Left renal cortex interstitium (tissue), 4 donors: ENCODE results near the gene COL6A3. TPM values are rescaled to one million over a fixed set of nuclear protein-coding genes. Genes with fewer than 3 reads are reported as not detected.
A peak's percentile ranks its signal among the peaks of the same experiment; 100 is the strongest.

Experiments used
- DNase-seq, 4 donors: peaks; one replicate each; pipeline ENCODE4 v3.0.0-alpha.2; 2013; ENCODE audit warnings: low read depth in 4 of 4, low spot score in 2 of 4, missing footprints in 1 of 4
- polyA plus RNA-seq, 4 donors: library from polyadenylated mRNA; unstranded; fragments of 120-200 nt; gene quantifications; one replicate each; pipeline ENCODE4 v1.2.1, GENCODE V29; 2013; ENCODE audit not compliant: insufficient read length in 4 of 4

The COL6A3 gene
- polyA plus RNA-seq, 4 donors = 236 to 277 (median 260) TPM

DNA sequence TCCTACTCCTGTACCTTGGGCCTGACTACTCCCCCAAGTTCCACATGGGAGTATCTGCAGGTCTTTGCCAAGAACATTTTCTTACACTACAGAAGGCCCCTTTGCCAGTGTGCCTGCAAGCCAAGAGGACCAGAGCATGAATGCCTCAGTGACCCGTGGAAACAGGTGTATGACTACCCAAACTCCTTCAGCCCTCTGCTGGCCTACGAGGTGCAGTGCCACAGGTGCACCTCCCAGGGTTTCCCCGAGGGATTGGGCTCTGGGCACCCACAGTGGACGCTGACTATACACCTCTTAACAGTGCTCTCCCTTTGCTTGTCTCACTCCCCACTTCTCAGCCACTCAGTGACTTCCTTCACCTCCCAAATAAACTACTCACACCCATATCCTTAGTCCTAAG, 91.4 kb downstream of the COL6A3 start:
- no peak for DNase-seq

DNA sequence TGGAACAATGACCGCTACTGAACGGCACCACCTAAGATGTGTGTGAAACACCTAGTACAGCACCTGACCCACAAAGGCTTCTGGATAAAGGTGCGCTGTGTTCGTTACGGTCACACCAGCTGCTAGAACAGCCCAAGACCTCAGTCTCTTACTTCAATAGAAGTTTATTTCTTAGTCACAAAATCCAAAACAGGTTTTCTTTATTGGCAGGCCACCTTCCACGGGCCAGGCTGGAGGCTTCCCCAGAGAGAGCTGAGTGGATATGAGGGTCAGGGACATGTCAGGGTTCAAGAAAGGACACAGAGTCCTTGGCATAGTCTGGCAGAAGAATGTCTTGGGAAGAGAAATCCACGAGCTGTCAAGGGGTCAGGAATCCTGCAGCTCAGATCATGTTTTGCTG, 92.2 kb downstream of the COL6A3 start:
- no peak for DNase-seq

DNA sequence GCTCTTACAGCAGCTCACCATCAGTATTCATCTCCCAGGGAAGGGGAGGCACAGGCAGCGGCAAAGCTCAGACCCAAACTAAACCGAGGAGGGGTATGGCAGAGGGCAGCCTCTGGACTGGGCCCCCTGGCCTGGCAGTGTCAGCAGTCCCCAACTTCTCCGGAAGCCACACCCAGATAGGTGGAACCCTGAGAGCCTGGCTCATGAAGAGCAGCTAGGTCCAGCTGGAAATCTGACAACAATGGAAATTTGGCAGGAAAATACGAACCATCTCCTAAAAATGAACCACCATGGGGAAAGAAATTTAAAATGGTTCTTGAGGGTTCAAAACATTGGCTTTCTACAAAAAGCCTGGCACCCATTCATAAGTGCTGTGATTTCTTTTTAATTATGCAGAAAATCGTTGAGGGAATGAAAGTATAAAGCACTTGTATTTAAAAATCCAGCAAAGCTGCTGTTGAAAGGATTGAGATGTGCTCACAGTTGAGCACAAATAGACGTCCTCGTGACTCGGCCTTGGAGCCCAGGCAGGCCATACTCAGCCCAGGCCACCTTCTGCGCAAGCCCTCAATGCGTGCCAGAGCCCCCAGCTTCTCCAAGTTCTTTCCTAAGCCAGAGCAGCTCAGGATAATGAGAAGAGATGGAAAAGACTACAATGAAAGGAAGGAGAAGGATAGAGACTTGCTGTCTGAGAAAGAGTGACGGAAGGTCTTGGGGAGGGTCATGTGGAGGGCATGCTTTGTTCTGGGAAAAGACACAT, 93.0 kb downstream of the COL6A3 start:
- DNase-seq = no peak

DNA sequence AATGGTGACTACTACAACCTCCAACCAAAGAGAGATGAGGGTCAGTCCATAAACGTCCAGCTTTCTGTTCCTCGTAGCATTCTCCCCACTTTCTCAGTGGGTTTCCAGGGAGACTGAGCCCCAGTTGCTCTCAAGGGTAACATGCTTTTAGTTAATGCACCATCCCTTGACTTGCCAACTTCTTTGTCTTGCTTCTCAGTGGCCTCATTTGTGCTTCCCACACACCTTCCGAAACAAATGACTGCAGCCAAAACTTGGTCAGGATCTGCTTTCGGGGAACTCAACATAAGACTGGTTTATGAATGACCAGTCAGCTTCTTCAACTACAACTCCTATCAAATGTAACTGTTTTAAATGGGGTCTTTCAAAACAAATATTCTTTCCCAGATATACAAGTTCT, 94.1 kb downstream of the COL6A3 start:
- DNase-seq = no peak

- no peak for DNase-seq
Observed at GRCh38 chr2:237319086-237319820, 94.7 kb downstream of the COL6A3 start.

DNA sequence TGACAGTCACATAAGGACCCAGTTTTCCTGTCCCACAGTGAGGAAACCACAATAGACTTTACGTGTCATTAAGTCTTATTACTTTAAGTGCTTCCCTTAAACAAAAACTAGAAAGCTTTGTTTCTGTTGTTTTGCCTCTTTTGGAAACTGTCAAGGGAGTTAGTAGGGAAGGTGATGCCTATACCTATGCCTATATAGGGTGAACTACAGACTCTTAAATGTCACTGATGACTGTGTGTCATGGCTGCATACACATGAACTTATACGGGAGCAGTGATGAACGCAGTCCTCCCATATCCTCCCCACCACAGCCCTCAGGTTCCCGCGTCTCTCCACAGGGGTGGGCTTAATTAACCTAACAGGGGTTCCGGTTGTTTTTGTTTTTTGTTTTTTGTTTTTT, 97.6 kb downstream of the COL6A3 start:
- no peak for DNase-seq

- DNase-seq = no peak
Observed at GRCh38 chr2:237315829-237316225, 98.1 kb downstream of the COL6A3 start.

DNA sequence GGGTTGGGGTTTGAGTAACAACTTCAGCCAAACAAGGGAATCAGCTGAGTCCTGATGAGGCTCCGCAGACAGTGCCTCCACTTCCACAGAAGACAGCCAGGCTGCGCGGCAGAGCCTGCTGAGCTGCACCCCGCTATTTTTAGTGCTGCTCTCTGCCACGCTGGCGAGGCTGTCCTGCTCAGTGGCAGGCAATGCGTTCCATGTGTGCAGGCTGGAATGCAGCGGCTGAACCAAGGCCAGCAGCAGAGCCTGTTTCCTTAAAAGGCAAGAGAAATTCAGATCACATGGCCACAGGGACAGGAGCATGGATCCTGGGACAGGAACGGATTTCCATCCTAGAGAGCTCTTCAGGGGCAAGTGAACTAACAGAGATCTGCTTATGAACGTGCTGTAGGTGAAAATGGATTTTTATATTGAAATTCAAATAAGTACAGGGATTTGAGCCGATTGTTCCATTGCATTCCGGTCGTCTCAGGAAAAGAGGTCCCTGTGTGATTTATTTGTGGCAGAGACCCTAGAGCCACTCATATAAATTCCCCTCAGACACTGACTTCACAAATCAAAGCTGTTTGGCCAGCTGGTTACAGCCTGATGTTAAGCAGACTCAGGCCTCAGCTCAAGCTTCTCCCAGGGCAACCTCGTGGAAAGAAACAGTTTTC, 98.7 kb downstream of the COL6A3 start:
- DNase-seq = peak; percentile 73 to 94 (median 85)

- no peak for DNase-seq
Observed at GRCh38 chr2:237314681-237315080, 99.3 kb downstream of the COL6A3 start.

GRCh38 chr2:237314198-237314597, 99.8 kb downstream of the COL6A3 start:
- DNase-seq = no peak

DNA sequence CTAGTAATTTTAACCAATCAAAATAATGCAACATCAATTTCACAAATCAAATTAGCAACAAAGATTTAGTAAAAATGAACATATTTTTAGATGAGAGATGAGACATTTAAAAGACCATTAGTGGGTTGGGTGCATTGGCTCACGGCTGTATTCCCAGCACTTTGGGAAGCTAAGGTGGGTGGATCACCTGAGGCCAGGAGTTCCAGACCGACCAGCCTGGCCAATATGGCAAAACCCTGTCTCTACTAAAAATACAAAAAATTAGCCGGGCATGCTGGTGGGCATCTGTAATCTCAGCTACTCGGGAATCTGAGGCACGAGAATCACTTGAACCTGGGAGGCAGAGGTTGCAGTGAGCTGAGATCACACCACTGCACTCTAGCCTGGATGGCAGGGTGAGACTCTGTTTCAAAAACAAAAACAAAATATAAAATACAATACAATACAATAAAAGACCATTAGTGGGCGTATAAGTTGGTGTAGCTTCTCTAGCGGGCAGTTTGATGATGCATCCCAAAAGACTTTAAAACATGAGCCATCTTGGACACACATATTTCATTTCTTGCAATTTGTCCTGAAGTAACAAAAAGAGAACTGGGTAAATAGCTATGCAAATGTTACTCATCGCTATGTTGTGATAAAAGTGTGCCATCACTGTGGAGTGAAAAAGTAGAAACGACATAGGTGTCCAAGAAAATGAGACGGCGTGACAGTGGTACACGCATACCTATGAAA, 101.8 kb downstream of the COL6A3 start:
- DNase-seq = no peak

DNA sequence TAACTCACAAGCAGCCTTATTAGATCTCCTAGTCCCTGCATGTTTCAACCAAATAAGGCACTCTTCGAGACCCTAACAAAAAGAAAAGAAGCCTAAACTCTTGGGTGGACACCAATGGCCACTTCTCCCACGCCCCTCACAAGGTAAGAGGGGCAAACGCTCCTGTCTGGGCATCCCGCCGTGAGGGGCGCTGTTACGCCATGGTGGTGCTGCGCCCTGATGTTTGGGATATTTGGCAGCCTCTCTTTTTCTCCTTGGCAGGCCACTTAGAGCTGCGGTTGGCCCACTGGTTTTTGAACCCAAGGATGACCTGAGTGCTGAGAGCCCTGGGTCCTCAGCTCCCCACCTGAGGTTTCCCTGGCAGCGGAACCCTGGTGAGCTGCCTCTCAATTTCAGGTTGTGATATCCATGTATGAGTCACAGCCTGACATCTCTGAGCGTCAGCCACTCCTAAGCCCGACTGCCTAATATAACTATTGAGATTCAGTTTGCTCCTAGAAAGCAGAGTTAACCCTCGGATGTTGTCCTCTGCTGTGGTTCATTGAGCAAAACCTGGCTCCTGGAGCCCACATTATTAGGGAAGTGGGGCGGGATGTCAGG, 103.3 kb downstream of the COL6A3 start:
- no peak for DNase-seq

DNA sequence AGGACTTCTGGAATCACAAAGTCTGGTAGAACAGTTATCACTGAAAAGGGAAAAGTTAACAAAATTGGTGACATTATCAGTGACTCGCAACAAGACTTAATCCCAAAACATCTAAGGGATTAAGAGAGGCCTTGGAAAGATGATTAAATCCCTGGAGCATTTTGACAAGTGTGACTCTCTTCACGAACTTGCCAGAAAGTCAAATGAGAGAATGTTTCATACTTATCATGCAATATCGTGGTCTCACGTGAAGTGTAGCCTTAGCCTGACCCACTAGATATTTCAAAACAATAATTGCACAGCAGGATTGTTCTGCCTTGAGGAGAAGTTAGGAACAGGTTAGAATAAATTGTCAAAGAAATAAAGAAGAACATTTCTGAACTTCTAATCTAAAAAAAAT, 104.5 kb downstream of the COL6A3 start:
- no peak for DNase-seq

- DNase-seq = no peak
Observed at GRCh38 chr2:237309011-237309410, 105.0 kb downstream of the COL6A3 start.

DNA sequence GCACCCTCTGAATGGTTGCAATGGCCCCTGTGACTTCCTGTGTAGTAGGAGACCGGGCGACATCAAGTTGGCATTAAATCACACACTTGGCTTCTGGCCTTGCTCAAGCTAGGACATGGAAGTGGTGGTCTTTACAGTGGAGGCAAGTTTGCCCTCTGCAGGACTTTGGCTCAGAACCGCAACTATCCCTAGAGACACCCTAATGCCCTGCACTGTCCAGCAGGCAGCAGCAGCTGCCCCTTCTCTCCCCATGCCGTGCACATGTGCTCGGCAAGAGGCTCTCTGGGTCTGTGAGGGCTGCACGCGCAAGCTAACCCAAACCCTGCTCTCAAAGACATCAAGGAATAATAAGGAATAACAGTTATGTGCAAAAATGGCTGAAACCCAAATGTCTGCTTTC, 106.5 kb downstream of the COL6A3 start:
- DNase-seq = no peak

DNA sequence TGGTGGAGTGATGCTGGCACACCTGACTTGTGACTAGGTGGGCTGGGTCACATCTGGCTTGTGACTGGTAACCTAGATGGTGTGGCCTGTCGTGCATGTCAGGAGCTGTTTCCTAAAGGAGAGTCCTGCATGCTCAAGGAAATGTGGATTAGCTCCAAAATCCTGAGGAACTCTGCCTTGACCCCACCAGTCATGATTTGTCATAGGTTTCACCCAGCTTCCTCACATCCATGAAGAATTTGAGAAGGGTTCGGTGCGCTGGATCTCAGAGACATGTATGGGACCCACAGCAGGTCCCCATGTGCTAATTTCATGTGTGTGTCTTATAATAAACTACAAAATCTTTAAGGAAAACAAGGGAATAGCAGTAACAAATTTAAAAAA, 107.2 kb downstream of the COL6A3 start:
- DNase-seq = no peak

DNA sequence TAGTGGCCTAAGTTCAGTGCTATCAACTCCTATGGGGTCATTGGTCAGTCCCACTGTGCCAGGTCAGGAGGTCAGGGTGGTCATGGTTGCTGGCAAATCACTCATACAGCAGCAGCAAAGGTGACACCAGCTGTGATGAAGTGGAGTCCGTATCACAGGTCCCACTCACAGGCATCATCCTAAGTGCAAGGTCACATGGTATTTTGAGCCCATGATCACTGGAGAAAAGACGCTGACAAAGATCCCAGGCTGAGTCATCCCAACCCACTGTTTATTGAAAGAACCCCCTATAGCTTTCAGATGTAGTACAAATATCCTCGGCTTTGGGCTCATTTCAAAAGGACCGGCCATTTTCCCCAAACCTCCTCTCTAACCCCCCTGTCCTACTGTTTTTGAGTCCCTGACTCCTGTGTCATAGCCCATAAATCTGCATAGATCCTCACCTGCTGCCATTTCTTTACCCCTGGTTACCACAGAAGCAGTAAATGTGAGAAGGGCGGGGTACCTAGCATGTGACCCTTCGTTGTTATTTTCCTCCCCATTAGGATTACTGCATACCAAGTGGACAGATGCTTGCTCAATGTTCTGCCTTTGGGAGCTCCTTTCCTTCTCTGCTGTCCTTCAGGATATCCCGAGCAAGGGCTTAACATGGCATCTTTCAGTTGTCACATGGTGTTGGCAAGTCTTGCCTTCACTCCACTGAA, 107.7 kb downstream of the COL6A3 start:
- no peak for DNase-seq

- DNase-seq = no peak
Observed at GRCh38 chr2:237305579-237305978, 108.4 kb downstream of the COL6A3 start.

DNA sequence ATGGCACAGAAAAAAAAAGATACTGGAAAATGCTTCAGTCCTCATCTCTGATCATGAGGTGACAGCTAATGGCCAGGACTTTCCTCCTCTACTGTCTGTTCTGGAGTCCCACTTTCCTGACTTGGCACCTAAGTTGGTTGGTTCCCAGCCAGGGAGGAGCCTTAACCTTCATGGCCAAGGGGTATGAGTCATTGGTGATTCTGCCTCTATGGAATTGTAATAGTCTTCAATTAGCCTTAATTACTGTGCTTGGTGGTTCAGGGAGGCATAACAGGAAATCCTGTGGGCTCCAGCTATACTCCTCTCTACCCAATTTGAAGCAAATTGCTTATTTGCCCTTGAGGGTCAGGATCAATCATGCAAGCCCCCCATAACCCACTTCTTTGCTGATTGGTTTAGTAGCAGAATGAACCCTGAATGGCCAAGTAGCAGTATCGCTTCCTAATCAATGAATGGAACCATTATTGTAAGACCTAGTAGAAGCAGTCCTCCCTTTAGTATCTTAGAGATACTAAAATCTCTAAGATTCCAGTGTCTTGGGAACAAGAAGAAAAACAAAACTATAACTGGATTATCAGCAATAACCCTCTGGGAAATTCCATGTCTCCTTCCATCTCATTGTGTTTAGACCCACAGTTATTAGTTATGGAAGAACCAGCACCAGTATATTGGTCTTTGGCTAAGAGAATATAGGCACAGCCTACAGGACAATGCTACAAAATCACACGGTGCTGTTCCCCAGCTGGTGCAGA, 109.0 kb downstream of the COL6A3 start:
- DNase-seq = no peak
